Cardiac muscle cell (in vitro differentiated cells and primary cell): ENCODE data around the gene JADE2. TPM values are rescaled to one million over a fixed set of nuclear protein-coding genes. Genes with fewer than 3 reads are reported as not detected.
A peak's percentile ranks its signal among the peaks of the same experiment; 100 is the strongest.

Experiments
- DNase-seq, 2 donors: peaks; one replicate each; pipeline versions ENCODE4 v3.0.0 to v3.0.0-alpha.2; 2010 to 2017; ENCODE audit warnings: low read depth in 1 of 2, low spot score in 1 of 2
- H3K27ac ChIP-seq: fragments of 200-600 bp; sonication (generic); 2 replicates; pipeline ENCODE4 v1.5.1; 2016
- H3K27me3 ChIP-seq: fragments of 200-600 bp; sonication (generic); 2 replicates; pipeline ENCODE4 v1.6.0; 2016; ENCODE audit warnings: control low read depth
- H3K36me3 ChIP-seq: fragments of 200-600 bp; sonication (generic); 2 replicates; pipeline ENCODE4 v1.5.1; 2016; ENCODE audit warnings: control low read depth
- H3K4me1 ChIP-seq: fragments of 200-600 bp; sonication (generic); 2 replicates; pipeline ENCODE4 v1.8.1; 2017; ENCODE audit warnings: low read depth, mild to moderate bottlenecking, mixed run types
- H3K4me3 ChIP-seq: fragments of 200-600 bp; sonication (generic); 2 replicates; pipeline ENCODE4 v1.5.1; 2016; ENCODE audit warnings: mild to moderate bottlenecking
- H3K9me3 ChIP-seq: fragments of 200-600 bp; sonication (generic); 2 replicates; pipeline ENCODE4 v1.5.1; 2017; ENCODE audit warnings: low read depth, mild to moderate bottlenecking, control low read depth
- polyA plus RNA-seq: library from polyadenylated mRNA; unstranded; fragments of >200 nt; fragmentation: Nextera tagmentation; extraction: Ambion mirVana; gene quantifications from 2 replicates; pipeline ENCODE4 v1.2.1, GENCODE V29; 2016
- total RNA-seq: library from RNA; depleted of rRNA; stranded (reverse); fragments of >200 nt; gene quantifications from 2 replicates; pipeline ENCODE4 v1.2.3, GENCODE V29; 2016
- TF ChIP-seq, protein P1 (sequence below): IDR thresholded peaks from 2 replicates; pipeline ENCODE4 v1.5.1; 2012; ENCODE audit warnings: low read depth, mild to moderate bottlenecking, low read length

Gene JADE2
- total and polyA plus RNA-seq, 2 experiments from 2014 or later = 2.8 to 17.8 TPM

- no peak overlapping the region for H3K4me3 ChIP-seq
- no peaks in the 10 kb centered on the region for H3K4me1 ChIP-seq
- H3K27ac ChIP-seq = no peak overlapping the region
- DNase-seq = no peak
- peaks cover 5% of the 10 kb centered on the region for H3K36me3 ChIP-seq
- H3K27me3 ChIP-seq = no peaks in the 10 kb centered on the region
- TF ChIP-seq, protein P1, sequence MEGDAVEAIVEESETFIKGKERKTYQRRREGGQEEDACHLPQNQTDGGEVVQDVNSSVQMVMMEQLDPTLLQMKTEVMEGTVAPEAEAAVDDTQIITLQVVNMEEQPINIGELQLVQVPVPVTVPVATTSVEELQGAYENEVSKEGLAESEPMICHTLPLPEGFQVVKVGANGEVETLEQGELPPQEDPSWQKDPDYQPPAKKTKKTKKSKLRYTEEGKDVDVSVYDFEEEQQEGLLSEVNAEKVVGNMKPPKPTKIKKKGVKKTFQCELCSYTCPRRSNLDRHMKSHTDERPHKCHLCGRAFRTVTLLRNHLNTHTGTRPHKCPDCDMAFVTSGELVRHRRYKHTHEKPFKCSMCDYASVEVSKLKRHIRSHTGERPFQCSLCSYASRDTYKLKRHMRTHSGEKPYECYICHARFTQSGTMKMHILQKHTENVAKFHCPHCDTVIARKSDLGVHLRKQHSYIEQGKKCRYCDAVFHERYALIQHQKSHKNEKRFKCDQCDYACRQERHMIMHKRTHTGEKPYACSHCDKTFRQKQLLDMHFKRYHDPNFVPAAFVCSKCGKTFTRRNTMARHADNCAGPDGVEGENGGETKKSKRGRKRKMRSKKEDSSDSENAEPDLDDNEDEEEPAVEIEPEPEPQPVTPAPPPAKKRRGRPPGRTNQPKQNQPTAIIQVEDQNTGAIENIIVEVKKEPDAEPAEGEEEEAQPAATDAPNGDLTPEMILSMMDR = no peak
- no peaks in the 10 kb centered on the region for H3K9me3 ChIP-seq
Observed at GRCh38 chr5:134565791-134566740, 40.6 kb downstream of the JADE2 start.

DNA sequence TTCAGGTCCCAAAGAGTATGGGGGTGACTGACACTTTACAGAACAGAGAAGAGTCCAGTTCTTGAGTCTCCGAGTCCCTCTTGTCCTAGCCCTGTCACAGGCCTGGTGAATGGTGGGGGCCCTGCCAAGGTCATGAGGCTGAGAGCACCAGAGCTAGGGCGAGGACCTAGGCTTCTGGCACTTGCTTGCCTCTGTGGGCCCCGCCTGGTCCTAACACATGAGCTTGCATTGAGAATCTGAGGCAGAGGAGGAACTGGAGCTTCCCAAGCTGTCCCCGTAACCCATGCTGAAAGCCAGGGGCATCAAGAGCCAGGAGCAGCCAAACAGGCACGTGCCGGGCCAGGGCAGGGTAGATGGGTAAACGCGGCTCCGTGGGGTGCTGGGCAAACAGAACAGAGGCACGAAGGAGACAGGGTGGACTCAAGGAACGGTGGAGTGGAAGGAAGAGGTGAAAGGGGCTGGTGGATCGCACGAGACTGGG is 41.3 kb downstream of the JADE2 start:
- no peak for DNase-seq
- Histone ChIP-seq H3K4me3 (no peak overlapping the region), H3K36me3 (peaks cover 5% of the 10 kb centered on the region), H3K27ac (no peak overlapping the region), H3K27me3 (no peaks in the 10 kb centered on the region), H3K4me1 (no peaks in the 10 kb centered on the region), H3K9me3 (no peaks in the 10 kb centered on the region)
- TF ChIP-seq, protein P1 = no peak

DNA sequence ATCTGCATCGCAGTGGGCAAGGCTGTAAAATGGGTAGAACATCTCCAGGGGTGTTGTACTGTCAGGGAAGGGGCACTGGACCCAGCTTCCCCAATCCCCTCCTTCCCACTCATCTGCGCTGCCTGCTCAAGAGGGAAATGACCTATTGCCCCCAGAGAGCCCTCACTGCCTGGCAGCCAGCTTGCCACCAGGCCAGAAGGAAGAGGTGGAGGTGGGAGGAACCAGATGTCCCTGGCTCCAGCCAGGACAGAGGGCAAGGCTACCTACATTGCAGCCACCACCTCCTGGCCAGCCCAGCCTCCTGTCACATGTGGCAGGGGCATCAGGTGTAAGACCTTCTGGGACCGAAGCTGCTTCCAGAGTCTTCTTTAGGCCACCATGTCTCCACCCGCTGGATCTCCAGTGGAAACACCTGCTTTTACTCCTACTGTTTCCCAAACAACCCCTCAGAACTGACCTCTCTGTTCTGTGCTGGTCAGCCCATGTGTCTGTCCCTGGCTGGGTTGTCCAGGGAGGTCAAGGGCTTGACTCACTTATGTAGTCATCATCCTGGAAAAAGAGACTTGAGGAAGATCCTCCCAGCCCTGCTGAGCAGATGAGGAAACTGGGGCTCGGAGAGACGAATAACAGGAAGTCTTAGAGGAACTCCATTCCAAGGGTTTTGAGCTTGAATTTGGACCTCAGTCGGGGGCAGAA is 42.3 kb downstream of the JADE2 start:
- Histone ChIP-seq H3K9me3 (no peaks in the 10 kb centered on the region), H3K36me3 (peaks cover 5% of the 10 kb centered on the region), H3K4me3 (no peak overlapping the region), H3K27me3 (no peaks in the 10 kb centered on the region), H3K27ac (no peak overlapping the region), H3K4me1 (no peaks in the 10 kb centered on the region)
- TF ChIP-seq, protein P1 = no peak
- peak in 1 of 2 donors; percentile 57 for DNase-seq

DNA sequence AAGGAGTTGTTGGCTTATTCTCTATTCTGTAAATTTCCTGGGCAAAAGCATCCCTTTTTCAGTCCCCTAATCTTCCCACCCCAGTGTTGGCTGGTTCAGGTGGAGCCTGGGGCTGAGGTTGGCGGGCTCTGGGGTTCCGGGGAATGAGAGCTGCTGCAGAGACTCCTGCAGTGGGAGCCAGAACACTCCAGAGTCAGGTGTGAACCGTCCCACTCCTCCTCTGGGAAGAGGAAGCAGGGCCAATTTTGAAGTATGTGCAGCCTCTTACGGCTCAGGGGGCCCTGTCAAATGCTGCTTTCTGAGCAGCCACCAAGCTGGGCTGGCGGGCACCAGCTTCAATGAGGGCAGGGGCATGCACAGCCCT is 42.8 kb downstream of the JADE2 start:
- no peak overlapping the region for H3K4me3 ChIP-seq
- no peaks in the 10 kb centered on the region for H3K9me3 ChIP-seq
- no peaks in the 10 kb centered on the region for H3K4me1 ChIP-seq
- no peaks in the 10 kb centered on the region for H3K27me3 ChIP-seq
- no peak for DNase-seq
- H3K27ac ChIP-seq = no peak overlapping the region
- TF ChIP-seq, protein P1 = no peak
- peaks cover 5% of the 10 kb centered on the region for H3K36me3 ChIP-seq

DNA sequence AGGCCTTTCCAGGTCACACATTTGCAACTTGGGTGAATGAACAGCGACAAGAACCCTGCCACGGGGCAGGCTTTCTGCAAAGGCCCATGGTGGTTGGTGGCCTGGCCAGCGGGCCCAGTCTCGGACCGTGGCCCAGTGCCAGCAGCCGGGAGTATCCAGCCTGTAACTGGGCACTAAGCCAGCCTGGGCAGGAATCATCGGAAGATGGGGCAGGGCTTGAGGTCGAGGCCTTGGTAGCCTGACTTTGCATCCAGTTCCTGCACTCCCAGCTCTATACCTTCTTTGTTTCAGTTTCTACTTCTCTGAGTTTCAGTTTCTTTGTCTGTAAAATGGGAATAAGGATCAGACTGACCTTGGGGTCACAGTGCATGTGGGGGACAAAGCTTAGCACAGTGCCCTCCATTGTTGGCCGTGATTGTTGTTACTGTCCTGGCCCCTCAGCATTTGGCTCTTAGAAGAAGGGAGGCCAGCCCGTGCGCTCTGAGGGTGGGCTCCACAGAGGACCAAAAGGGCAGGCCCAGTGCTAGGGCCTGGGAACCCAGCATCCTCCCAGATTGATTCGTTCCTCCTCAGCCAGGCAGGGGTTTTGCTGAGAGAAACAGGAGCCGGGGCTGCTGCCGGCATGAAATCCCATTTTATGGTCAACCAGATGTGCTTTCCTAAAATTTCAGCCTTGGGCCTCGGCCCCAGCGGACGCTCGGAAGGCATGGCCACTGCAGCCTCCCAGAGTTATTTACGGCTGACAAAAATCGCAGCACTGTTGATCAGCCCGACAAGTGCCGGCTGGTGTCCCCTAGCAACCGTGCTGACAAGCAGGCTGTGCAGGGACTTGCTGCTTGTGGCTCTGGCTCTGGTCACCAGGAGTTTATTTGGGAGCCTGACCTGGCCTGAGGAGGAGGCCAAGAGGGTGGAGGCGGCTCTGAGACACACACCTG is 43.6 kb downstream of the JADE2 start:
- H3K27ac ChIP-seq = no peak overlapping the region
- DNase-seq = peak; percentile 70 to 84

More for the DNA sequence above, 43.6 kb downstream of the JADE2 start:
- H3K36me3 ChIP-seq = peaks cover 5% of the 10 kb centered on the region
- H3K4me1 ChIP-seq = no peaks in the 10 kb centered on the region
- H3K9me3 ChIP-seq = no peaks in the 10 kb centered on the region
- H3K4me3 ChIP-seq = no peak overlapping the region
- H3K27me3 ChIP-seq = no peaks in the 10 kb centered on the region
- TF ChIP-seq, protein P1 = no peak
